Femur (tissue), 1 donor: ENCODE measurements around the gene TACC2.

Experiments
- DNase-seq: peaks from one replicate; pipeline ENCODE4 v3.0.0-alpha.2; 2017

The TACC2 gene

GRCh38 chr10:122172361-122173008, 183.5 kb downstream of the TACC2 start:
- DNase-seq = peak; percentile 55

GRCh38 chr10:122173337-122173736, 184.4 kb downstream of the TACC2 start:
- DNase-seq = no peak

- DNase-seq = no peak
Observed at GRCh38 chr10:122173766-122174435, 184.9 kb downstream of the TACC2 start.

- DNase-seq = no peak
Observed at GRCh38 chr10:122176232-122177213, 187.6 kb downstream of the TACC2 start.

GRCh38 chr10:122178655-122179054, 189.7 kb downstream of the TACC2 start:
- DNase-seq = no peak

- DNase-seq = no peak
Observed at GRCh38 chr10:122181041-122181732, 192.2 kb downstream of the TACC2 start.

GRCh38 chr10:122181876-122182275, 192.9 kb downstream of the TACC2 start:
- DNase-seq = no peak

GRCh38 chr10:122182308-122182707, 193.3 kb downstream of the TACC2 start:
- no peak for DNase-seq

- no peak for DNase-seq
Observed at GRCh38 chr10:122184254-122184653, 195.3 kb downstream of the TACC2 start.

GRCh38 chr10:122185643-122186042, 196.7 kb downstream of the TACC2 start:
- no peak for DNase-seq

GRCh38 chr10:122186816-122187810, 198.2 kb downstream of the TACC2 start:
- peak; percentile 54 for DNase-seq

- no peak for DNase-seq
Observed at GRCh38 chr10:122188706-122189105, 199.7 kb downstream of the TACC2 start.

- no peak for DNase-seq
Observed at GRCh38 chr10:122189185-122189584, 200.2 kb downstream of the TACC2 start.

- DNase-seq = no peak
Observed at GRCh38 chr10:122190176-122190943, 201.4 kb downstream of the TACC2 start.

- DNase-seq = no peak
Observed at GRCh38 chr10:122191936-122192541, 203.1 kb downstream of the TACC2 start.

GRCh38 chr10:122194251-122194650, 205.3 kb downstream of the TACC2 start:
- DNase-seq = no peak

GRCh38 chr10:122196218-122196617, 207.3 kb downstream of the TACC2 start:
- no peak for DNase-seq

- no peak for DNase-seq
Observed at GRCh38 chr10:122197611-122198222, 208.8 kb downstream of the TACC2 start.

GRCh38 chr10:122198631-122199030, 209.7 kb downstream of the TACC2 start:
- DNase-seq = no peak

- DNase-seq = no peak
Observed at GRCh38 chr10:122199070-122199469, 210.1 kb downstream of the TACC2 start.
